ENCODE results near the gene KCNIP3.

GRCh38 chr2:95348609-95349567, 51.7 kb downstream of the KCNIP3 start:
- no peak for TF ChIP-seq POLR2A (IDR thresholded peaks at IDR 0.05)
- TF ChIP-seq POLR2AphosphoS5 (IDR thresholded peaks at IDR 0.05; ENCODE audit: insufficient read depth in 1 of 2, low read depth in 1 of 2), result peak in 1 of 2 donors; percentile 37
- TF ChIP-seq CTCF (IDR thresholded peaks at IDR 0.05), result no peak

Measured in vagina (tissue), 2 donors.